DOHH2 (cell line): ENCODE results near the gene C2CD5.

Source experiments
- H3F3A ChIP-seq: fragments of 200-600 bp; sonication (generic), shearing (Covaris generic); 2 replicates; pipeline ENCODE4 v1.6.0; 2016; ENCODE audit warnings: antibody characterized with exemption, mild to moderate bottlenecking; ENCODE audit not compliant: control insufficient read depth, insufficient read depth
- H3K27ac ChIP-seq: fragments of 200-600 bp; sonication (generic); 2 replicates; pipeline ENCODE4 v1.5.1; 2014; ENCODE audit warnings: low read depth, mild to moderate bottlenecking, low read length, moderate library complexity
- H3K27me3 ChIP-seq: fragments of 200-600 bp; sonication (generic); 2 replicates; pipeline ENCODE4 v1.6.1; 2014; ENCODE audit warnings: mild to moderate bottlenecking, low read length, mixed read lengths; ENCODE audit not compliant: control insufficient read depth
- H3K36me3 ChIP-seq: fragments of 200-600 bp; sonication (generic); 2 replicates; pipeline ENCODE4 v1.6.1; 2014; ENCODE audit warnings: mild to moderate bottlenecking, low read length, moderate library complexity, mixed read lengths; ENCODE audit not compliant: control insufficient read depth
- H3K4me1 ChIP-seq: fragments of 200-600 bp; sonication (generic); 2 replicates; pipeline ENCODE4 v1.6.1; 2014; ENCODE audit warnings: mild to moderate bottlenecking, low read length, mixed read lengths; ENCODE audit not compliant: control insufficient read depth
- H3K4me2 ChIP-seq: fragments of 200-600 bp; sonication (generic); 2 replicates; pipeline ENCODE4 v1.6.0; 2014; ENCODE audit warnings: mild to moderate bottlenecking, low read length, moderate library complexity
- H3K4me3 ChIP-seq: fragments of 200-600 bp; sonication (generic); 2 replicates; pipeline ENCODE4 v1.5.1; 2014; ENCODE audit warnings: mild to moderate bottlenecking, low read length, mixed read lengths
- H3K79me2 ChIP-seq: fragments of 200-600 bp; sonication (generic); 2 replicates; pipeline ENCODE4 v1.6.1; 2014; ENCODE audit warnings: mild to moderate bottlenecking, low read length, mixed read lengths; ENCODE audit not compliant: control insufficient read depth
- H3K9me2 ChIP-seq: fragments of 200-600 bp; sonication (generic); replicated peaks from 2 replicates; pipeline ENCODE4 v1.6.1; 2014; ENCODE audit warnings: mild to moderate bottlenecking, low read length, mixed read lengths; ENCODE audit not compliant: control insufficient read depth
- H3K9me3 ChIP-seq: fragments of 200-600 bp; sonication (generic); 2 replicates; pipeline ENCODE4 v1.6.1; 2014; ENCODE audit warnings: antibody characterized with exemption, low read length, mixed read lengths; ENCODE audit not compliant: control insufficient read depth, insufficient read depth
- H4K20me1 ChIP-seq: fragments of 200-600 bp; sonication (generic); 2 replicates; pipeline ENCODE4 v1.6.0; 2014; ENCODE audit warnings: low read depth, mild to moderate bottlenecking, antibody characterized with exemption, low read length, moderate library complexity; ENCODE audit not compliant: control insufficient read depth, insufficient read depth
- EZH2phosphoT487 ChIP-seq: fragments of 200-600 bp; sonication (generic); IDR thresholded peaks from 2 replicates; pipeline ENCODE4 v1.6.1; 2017; ENCODE audit warnings: borderline replicate concordance, mild to moderate bottlenecking, antibody characterized with exemption, low read length, moderate library complexity, mixed read lengths
- TF ChIP-seq, protein P1 (sequence below): fragments of 200-600 bp; sonication (generic); IDR thresholded peaks from one replicate; pipeline ENCODE4 v1.5.1; 2014; ENCODE audit warnings: antibody characterized with exemption, mild to moderate bottlenecking, low read depth, low read length; ENCODE audit not compliant: poor library complexity, severe bottlenecking

Gene C2CD5

GRCh38 chr12:22409377-22410164 is 134.8 kb downstream of the C2CD5 start:
- TF ChIP-seq EZH2phosphoT487: no peak
- TF ChIP-seq, protein P1, sequence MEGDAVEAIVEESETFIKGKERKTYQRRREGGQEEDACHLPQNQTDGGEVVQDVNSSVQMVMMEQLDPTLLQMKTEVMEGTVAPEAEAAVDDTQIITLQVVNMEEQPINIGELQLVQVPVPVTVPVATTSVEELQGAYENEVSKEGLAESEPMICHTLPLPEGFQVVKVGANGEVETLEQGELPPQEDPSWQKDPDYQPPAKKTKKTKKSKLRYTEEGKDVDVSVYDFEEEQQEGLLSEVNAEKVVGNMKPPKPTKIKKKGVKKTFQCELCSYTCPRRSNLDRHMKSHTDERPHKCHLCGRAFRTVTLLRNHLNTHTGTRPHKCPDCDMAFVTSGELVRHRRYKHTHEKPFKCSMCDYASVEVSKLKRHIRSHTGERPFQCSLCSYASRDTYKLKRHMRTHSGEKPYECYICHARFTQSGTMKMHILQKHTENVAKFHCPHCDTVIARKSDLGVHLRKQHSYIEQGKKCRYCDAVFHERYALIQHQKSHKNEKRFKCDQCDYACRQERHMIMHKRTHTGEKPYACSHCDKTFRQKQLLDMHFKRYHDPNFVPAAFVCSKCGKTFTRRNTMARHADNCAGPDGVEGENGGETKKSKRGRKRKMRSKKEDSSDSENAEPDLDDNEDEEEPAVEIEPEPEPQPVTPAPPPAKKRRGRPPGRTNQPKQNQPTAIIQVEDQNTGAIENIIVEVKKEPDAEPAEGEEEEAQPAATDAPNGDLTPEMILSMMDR: no peak
- Histone ChIP-seq H4K20me1 (no peaks in the 10 kb centered on the region), H3K4me1 (no peaks in the 10 kb centered on the region), H3K27ac (no peak overlapping the region), H3K4me3 (no peak overlapping the region), H3K9me3 (no peaks in the 10 kb centered on the region), H3K9me2 (no peaks in the 10 kb centered on the region), H3F3A (no peaks in the 10 kb centered on the region), H3K4me2 (no peak overlapping the region), H3K27me3 (no peaks in the 10 kb centered on the region), H3K79me2 (no peaks in the 10 kb centered on the region), H3K36me3 (no peaks in the 10 kb centered on the region)

DNA sequence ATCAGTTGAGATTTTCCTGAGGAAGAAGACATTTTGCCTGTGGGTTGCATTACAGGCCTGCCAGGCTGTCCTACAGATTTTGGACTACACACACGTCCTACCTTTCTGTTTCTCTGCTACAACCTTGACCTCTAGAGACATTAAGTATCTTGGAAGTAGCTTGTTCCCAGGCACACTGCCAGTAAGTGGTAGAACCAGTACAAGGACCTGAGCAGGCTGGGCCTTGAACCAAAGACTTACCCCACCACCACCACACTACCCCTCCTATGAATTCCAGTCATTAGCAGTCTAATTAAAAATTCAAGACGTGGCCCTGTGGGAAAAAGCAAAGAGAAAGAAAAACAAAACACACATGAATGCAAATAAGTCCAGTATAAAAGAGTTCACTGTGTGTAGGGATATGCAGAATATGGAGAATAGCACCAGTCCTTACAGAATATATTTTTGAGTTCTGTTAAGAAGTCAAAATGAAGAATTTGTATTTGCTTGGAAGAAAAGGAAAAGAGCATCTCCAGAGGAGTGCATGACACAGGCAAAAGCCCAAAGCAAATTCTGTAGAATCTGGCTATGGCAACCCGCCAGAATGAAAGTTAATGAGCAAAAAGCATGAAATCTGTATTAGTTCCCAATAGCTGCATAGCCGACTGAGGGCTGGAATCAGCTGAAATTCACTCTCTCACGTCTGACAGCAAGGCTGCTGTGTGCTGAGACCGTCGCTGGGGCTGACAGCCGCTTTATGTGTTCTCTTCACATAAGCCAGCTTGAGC is 135.5 kb downstream of the C2CD5 start:
- Histone ChIP-seq H3K4me1 (no peaks in the 10 kb centered on the region), H3K27ac (no peak overlapping the region), H3K9me3 (no peaks in the 10 kb centered on the region), H3K27me3 (no peaks in the 10 kb centered on the region), H3K9me2 (no peaks in the 10 kb centered on the region), H3K36me3 (no peaks in the 10 kb centered on the region), H4K20me1 (no peaks in the 10 kb centered on the region), H3K4me3 (no peak overlapping the region), H3F3A (no peaks in the 10 kb centered on the region), H3K79me2 (no peaks in the 10 kb centered on the region), H3K4me2 (no peak overlapping the region)
- no peak for TF ChIP-seq EZH2phosphoT487
- TF ChIP-seq, protein P1: no peak

GRCh38 chr12:22407397-22407796 is 136.9 kb downstream of the C2CD5 start:
- Histone ChIP-seq H3K4me1 (no peaks in the 10 kb centered on the region), H4K20me1 (no peaks in the 10 kb centered on the region), H3K4me2 (no peak overlapping the region), H3K9me2 (no peaks in the 10 kb centered on the region), H3K36me3 (no peaks in the 10 kb centered on the region), H3K4me3 (no peak overlapping the region), H3K79me2 (no peaks in the 10 kb centered on the region), H3K9me3 (no peaks in the 10 kb centered on the region), H3K27me3 (no peaks in the 10 kb centered on the region), H3K27ac (no peak overlapping the region), H3F3A (no peaks in the 10 kb centered on the region)
- TF ChIP-seq, protein P1: no peak
- TF ChIP-seq EZH2phosphoT487: no peak
